WTC11 (cell line): Measurements from ENCODE around the gene CBX2. TPM values are rescaled to one million over a fixed set of nuclear protein-coding genes. Genes with fewer than 3 reads are reported as not detected.

Experiments used
- ATAC-seq: fragments of 200-7000 bp; cut with Tn5 transposase; 2 replicates; pipeline ENCODE4 v1.10.0; 2021; ENCODE audit warnings: mild to moderate bottlenecking, moderate library complexity
- CTCF ChIA-PET: fragments of 300-600 bp; sonication (Branson Sonifier 250); formaldehyde crosslinking; loops from one replicate; lab custom pipeline; 2021; ENCODE audit warnings: antibody characterized with exemption; lab: Charles Lee
- POLR2A ChIA-PET: fragments of 350-600 bp; sonication (Branson Sonifier 250); formaldehyde crosslinking; loops from one replicate; lab custom pipeline; 2021; ENCODE audit warnings: antibody characterized with exemption; lab: Charles Lee
- DNase-seq: peaks from one replicate; pipeline ENCODE4 v3.0.0; 2021; ENCODE audit warnings: low spot score
- H3K27ac Mint-ChIP-seq: 2 replicates; pipeline ENCODE4 v1.8.0; 2021; ENCODE audit warnings: mixed read lengths
- H3K27me3 Mint-ChIP-seq: 2 replicates; pipeline ENCODE4 v1.8.0; 2021; ENCODE audit warnings: low read depth, mild to moderate bottlenecking, moderate library complexity, mixed read lengths
- H3K36me3 Mint-ChIP-seq: 2 replicates; pipeline ENCODE4 v1.8.0; 2021; ENCODE audit warnings: mixed read lengths
- H3K4me1 Mint-ChIP-seq: 2 replicates; pipeline ENCODE4 v1.8.0; 2022; ENCODE audit warnings: mixed read lengths
- H3K4me3 Mint-ChIP-seq: 2 replicates; pipeline ENCODE4 v1.8.0; 2021; ENCODE audit warnings: mild to moderate bottlenecking, moderate library complexity, mixed read lengths
- H3K9me3 Mint-ChIP-seq: 2 replicates; pipeline ENCODE4 v1.8.0; 2021; ENCODE audit warnings: mixed read lengths
- ATF1 ChIP-seq: sonication (generic); formaldehyde crosslinking; IDR thresholded peaks from 2 replicates; pipeline ENCODE4 v1.8.1; 2023; ENCODE audit warnings: mild to moderate bottlenecking, moderate library complexity, missing genetic modification reagents
- ETV6 ChIP-seq: sonication (generic); formaldehyde crosslinking; IDR thresholded peaks from 2 replicates; pipeline ENCODE4 v1.8.1; 2022; ENCODE audit warnings: mild to moderate bottlenecking, missing genetic modification reagents
- FOXK1 ChIP-seq: sonication (generic); formaldehyde crosslinking; IDR thresholded peaks from 2 replicates; pipeline ENCODE4 v1.8.0; 2022; ENCODE audit warnings: mild to moderate bottlenecking, moderate library complexity, missing genetic modification reagents
- IRF2 ChIP-seq: sonication (generic); formaldehyde crosslinking; IDR thresholded peaks from 2 replicates; pipeline ENCODE4 v1.8.0; 2022; ENCODE audit warnings: low read depth, missing genetic modification reagents, borderline replicate concordance
- SOX15 ChIP-seq: fragments of 250-450 bp; sonication (Bioruptor Pico); IDR thresholded peaks from 2 replicates; pipeline ENCODE4 v1.9.0; 2021; ENCODE audit warnings: mild to moderate bottlenecking
- ZNF121 ChIP-seq: sonication (generic); formaldehyde crosslinking; IDR thresholded peaks from 2 replicates; pipeline ENCODE4 v1.8.0; 2023; ENCODE audit warnings: missing genetic modification reagents
- total RNA-seq: library from RNA; stranded (reverse); gene quantifications from 3 replicates; pipeline ENCODE4 v1.2.3, GENCODE V29; 2021
- TF ChIP-seq, protein P1 (sequence below): fragments of 250-450 bp; sonication (Bioruptor Pico); IDR thresholded peaks from 2 replicates; pipeline ENCODE4 v1.9.0; 2021; ENCODE audit warnings: mild to moderate bottlenecking
- TF ChIP-seq, protein P2 (sequence below): sonication (generic); formaldehyde crosslinking; IDR thresholded peaks from 2 replicates; pipeline ENCODE4 v1.8.1; 2022; ENCODE audit warnings: low read depth, missing genetic modification reagents, borderline replicate concordance
- TF ChIP-seq, protein P3 (sequence below): sonication (generic); formaldehyde crosslinking; IDR thresholded peaks from 2 replicates; pipeline ENCODE4 v1.8.1; 2023; ENCODE audit warnings: mild to moderate bottlenecking, missing genetic modification reagents, borderline replicate concordance
- TF ChIP-seq, protein P4 (sequence below): sonication (generic); formaldehyde crosslinking; IDR thresholded peaks from 2 replicates; pipeline ENCODE4 v1.8.0; 2023; ENCODE audit warnings: missing genetic modification reagents, mild to moderate bottlenecking, borderline replicate concordance
- TF ChIP-seq, protein P5 (sequence below): sonication (generic); formaldehyde crosslinking; IDR thresholded peaks from 2 replicates; pipeline ENCODE4 v1.8.1; 2023; ENCODE audit warnings: mild to moderate bottlenecking, moderate library complexity, missing genetic modification reagents
- TF ChIP-seq, protein P6 (sequence below): sonication (generic); formaldehyde crosslinking; IDR thresholded peaks from 2 replicates; pipeline ENCODE4 v1.8.1; 2022; ENCODE audit warnings: low read depth, mild to moderate bottlenecking, moderate library complexity, missing genetic modification reagents, borderline replicate concordance

The CBX2 gene
- total RNA-seq, 1 experiment from 2014 or later = 85.5 TPM

DNA sequence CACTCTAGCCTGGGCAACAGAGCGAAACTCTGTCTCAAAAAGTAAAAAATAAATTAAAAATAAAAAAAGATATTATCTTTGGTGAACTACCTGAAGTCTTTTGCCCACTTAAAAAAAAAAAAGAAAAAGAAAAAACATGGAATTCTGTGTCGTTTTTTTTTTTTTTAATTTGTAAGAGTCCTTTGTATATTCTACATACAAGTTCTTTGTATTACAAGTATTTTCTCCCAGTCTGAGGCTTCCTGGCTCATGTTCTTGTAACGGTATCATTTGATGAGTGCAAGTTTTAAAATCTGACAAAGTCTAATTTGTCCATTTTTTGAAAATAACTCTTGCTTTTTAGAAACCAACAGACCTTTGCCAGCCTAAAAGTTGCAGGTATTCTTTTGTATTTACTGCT, 12.2 kb upstream of the CBX2 start:
- no peak overlapping the region for H3K4me3 Mint-ChIP-seq
- ChIA-PET POLR2A (interaction anchor here (0.7 kb wide), 1 partner anchor 213 kb away, joined by 4 read pairs; no protein-coding TSS in a partner anchor), CTCF (interaction anchor here (0.6 to 1.1 kb wide), 2 partner anchors 20 to 24 kb away, joined by 6 to 7 read pairs; no protein-coding TSS in a partner anchor)
- peaks cover 2% of the 10 kb centered on the region; the same call in 1 of the 2 replicates for H3K27me3 Mint-ChIP-seq
- DNase-seq (no peak), ATAC-seq (no peak)
- H3K36me3 Mint-ChIP-seq = no peaks in the 10 kb centered on the region
- H3K4me1 Mint-ChIP-seq = no peaks in the 10 kb centered on the region
- H3K9me3 Mint-ChIP-seq = peaks cover 7% of the 10 kb centered on the region; the same call in 1 of the 2 replicates
- H3K27ac Mint-ChIP-seq = no peak overlapping the region
- TF ChIP-seq, protein P1, sequence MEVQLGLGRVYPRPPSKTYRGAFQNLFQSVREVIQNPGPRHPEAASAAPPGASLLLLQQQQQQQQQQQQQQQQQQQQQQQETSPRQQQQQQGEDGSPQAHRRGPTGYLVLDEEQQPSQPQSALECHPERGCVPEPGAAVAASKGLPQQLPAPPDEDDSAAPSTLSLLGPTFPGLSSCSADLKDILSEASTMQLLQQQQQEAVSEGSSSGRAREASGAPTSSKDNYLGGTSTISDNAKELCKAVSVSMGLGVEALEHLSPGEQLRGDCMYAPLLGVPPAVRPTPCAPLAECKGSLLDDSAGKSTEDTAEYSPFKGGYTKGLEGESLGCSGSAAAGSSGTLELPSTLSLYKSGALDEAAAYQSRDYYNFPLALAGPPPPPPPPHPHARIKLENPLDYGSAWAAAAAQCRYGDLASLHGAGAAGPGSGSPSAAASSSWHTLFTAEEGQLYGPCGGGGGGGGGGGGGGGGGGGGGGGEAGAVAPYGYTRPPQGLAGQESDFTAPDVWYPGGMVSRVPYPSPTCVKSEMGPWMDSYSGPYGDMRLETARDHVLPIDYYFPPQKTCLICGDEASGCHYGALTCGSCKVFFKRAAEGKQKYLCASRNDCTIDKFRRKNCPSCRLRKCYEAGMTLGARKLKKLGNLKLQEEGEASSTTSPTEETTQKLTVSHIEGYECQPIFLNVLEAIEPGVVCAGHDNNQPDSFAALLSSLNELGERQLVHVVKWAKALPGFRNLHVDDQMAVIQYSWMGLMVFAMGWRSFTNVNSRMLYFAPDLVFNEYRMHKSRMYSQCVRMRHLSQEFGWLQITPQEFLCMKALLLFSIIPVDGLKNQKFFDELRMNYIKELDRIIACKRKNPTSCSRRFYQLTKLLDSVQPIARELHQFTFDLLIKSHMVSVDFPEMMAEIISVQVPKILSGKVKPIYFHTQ = no peak
- TF ChIP-seq FOXK1 (CRISPR knock-in tag) = no peak
- TF ChIP-seq ATF1 = no peak
- TF ChIP-seq ZNF121 (CRISPR knock-in tag) = no peak
- TF ChIP-seq, protein P2, sequence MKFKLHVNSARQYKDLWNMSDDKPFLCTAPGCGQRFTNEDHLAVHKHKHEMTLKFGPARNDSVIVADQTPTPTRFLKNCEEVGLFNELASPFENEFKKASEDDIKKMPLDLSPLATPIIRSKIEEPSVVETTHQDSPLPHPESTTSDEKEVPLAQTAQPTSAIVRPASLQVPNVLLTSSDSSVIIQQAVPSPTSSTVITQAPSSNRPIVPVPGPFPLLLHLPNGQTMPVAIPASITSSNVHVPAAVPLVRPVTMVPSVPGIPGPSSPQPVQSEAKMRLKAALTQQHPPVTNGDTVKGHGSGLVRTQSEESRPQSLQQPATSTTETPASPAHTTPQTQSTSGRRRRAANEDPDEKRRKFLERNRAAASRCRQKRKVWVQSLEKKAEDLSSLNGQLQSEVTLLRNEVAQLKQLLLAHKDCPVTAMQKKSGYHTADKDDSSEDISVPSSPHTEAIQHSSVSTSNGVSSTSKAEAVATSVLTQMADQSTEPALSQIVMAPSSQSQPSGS (CRISPR knock-in tag) = no peak
- TF ChIP-seq, protein P3, sequence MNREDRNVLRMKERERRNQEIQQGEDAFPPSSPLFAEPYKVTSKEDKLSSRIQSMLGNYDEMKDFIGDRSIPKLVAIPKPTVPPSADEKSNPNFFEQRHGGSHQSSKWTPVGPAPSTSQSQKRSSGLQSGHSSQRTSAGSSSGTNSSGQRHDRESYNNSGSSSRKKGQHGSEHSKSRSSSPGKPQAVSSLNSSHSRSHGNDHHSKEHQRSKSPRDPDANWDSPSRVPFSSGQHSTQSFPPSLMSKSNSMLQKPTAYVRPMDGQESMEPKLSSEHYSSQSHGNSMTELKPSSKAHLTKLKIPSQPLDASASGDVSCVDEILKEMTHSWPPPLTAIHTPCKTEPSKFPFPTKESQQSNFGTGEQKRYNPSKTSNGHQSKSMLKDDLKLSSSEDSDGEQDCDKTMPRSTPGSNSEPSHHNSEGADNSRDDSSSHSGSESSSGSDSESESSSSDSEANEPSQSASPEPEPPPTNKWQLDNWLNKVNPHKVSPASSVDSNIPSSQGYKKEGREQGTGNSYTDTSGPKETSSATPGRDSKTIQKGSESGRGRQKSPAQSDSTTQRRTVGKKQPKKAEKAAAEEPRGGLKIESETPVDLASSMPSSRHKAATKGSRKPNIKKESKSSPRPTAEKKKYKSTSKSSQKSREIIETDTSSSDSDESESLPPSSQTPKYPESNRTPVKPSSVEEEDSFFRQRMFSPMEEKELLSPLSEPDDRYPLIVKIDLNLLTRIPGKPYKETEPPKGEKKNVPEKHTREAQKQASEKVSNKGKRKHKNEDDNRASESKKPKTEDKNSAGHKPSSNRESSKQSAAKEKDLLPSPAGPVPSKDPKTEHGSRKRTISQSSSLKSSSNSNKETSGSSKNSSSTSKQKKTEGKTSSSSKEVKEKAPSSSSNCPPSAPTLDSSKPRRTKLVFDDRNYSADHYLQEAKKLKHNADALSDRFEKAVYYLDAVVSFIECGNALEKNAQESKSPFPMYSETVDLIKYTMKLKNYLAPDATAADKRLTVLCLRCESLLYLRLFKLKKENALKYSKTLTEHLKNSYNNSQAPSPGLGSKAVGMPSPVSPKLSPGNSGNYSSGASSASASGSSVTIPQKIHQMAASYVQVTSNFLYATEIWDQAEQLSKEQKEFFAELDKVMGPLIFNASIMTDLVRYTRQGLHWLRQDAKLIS (CRISPR knock-in tag) = no peak
- no peak for TF ChIP-seq ETV6
- TF ChIP-seq, protein P4, sequence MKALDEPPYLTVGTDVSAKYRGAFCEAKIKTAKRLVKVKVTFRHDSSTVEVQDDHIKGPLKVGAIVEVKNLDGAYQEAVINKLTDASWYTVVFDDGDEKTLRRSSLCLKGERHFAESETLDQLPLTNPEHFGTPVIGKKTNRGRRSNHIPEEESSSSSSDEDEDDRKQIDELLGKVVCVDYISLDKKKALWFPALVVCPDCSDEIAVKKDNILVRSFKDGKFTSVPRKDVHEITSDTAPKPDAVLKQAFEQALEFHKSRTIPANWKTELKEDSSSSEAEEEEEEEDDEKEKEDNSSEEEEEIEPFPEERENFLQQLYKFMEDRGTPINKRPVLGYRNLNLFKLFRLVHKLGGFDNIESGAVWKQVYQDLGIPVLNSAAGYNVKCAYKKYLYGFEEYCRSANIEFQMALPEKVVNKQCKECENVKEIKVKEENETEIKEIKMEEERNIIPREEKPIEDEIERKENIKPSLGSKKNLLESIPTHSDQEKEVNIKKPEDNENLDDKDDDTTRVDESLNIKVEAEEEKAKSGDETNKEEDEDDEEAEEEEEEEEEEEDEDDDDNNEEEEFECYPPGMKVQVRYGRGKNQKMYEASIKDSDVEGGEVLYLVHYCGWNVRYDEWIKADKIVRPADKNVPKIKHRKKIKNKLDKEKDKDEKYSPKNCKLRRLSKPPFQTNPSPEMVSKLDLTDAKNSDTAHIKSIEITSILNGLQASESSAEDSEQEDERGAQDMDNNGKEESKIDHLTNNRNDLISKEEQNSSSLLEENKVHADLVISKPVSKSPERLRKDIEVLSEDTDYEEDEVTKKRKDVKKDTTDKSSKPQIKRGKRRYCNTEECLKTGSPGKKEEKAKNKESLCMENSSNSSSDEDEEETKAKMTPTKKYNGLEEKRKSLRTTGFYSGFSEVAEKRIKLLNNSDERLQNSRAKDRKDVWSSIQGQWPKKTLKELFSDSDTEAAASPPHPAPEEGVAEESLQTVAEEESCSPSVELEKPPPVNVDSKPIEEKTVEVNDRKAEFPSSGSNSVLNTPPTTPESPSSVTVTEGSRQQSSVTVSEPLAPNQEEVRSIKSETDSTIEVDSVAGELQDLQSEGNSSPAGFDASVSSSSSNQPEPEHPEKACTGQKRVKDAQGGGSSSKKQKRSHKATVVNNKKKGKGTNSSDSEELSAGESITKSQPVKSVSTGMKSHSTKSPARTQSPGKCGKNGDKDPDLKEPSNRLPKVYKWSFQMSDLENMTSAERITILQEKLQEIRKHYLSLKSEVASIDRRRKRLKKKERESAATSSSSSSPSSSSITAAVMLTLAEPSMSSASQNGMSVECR = no peak
- TF ChIP-seq, protein P5, sequence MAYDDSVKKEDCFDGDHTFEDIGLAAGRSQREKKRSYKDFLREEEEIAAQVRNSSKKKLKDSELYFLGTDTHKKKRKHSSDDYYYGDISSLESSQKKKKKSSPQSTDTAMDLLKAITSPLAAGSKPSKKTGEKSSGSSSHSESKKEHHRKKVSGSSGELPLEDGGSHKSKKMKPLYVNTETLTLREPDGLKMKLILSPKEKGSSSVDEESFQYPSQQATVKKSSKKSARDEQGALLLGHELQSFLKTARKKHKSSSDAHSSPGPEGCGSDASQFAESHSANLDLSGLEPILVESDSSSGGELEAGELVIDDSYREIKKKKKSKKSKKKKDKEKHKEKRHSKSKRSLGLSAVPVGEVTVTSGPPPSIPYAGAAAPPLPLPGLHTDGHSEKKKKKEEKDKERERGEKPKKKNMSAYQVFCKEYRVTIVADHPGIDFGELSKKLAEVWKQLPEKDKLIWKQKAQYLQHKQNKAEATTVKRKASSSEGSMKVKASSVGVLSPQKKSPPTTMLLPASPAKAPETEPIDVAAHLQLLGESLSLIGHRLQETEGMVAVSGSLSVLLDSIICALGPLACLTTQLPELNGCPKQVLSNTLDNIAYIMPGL (CRISPR knock-in tag) = no peak
- no peak for TF ChIP-seq SOX15 (CRISPR knock-in tag)
- TF ChIP-seq IRF2 = no peak
- TF ChIP-seq, protein P6, sequence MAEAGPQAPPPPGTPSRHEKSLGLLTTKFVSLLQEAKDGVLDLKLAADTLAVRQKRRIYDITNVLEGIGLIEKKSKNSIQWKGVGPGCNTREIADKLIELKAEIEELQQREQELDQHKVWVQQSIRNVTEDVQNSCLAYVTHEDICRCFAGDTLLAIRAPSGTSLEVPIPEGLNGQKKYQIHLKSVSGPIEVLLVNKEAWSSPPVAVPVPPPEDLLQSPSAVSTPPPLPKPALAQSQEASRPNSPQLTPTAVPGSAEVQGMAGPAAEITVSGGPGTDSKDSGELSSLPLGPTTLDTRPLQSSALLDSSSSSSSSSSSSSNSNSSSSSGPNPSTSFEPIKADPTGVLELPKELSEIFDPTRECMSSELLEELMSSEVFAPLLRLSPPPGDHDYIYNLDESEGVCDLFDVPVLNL = no peak
- TF ChIP-seq, all 79 proteins: peak for 0
